Esophagus muscularis mucosa (tissue), 3 donors: ENCODE results near the gene HSP90AA1.

Source experiments
- POLR2A ChIP-seq: fragments of 450-650 bp; IDR thresholded peaks from one replicate; pipeline ENCODE4 v1.6.1; 2017; ENCODE audit warnings: antibody characterized with exemption, moderate library complexity, mild to moderate bottlenecking, low read depth
- TF ChIP-seq, protein P1 (sequence below), 3 experiments: fragments of 200-600 bp in 2 of 3; fragments of 450-650 bp in 1 of 3; sonication (generic) in 2 of 3; IDR thresholded peaks; one replicate each; pipeline ENCODE4 v1.5.1; 2017 to 2019; ENCODE audit warnings: antibody characterized with exemption in 3 of 3, mild to moderate bottlenecking in 2 of 3, moderate library complexity in 1 of 3

DNA sequence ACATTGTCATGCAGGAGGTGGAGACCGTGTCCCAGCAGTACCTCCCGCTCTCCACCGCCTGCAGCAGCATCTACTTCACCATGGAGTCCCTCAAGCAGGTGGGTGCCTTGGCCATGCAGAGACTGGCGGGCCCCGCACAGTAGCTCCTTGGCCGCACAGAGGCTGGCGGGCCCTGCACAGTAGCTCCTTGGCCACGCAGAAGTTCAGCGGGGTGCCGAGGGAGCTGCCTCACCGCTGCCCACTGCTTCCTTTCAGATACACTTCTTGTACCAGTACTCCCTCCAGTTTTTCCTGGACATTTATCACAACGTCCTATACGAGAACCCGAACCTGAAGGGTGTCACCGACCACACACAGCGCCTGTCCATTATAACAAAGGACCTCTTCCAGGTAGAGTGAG is 47.7 kb downstream of the HSP90AA1 start:
- TF ChIP-seq, protein P1, sequence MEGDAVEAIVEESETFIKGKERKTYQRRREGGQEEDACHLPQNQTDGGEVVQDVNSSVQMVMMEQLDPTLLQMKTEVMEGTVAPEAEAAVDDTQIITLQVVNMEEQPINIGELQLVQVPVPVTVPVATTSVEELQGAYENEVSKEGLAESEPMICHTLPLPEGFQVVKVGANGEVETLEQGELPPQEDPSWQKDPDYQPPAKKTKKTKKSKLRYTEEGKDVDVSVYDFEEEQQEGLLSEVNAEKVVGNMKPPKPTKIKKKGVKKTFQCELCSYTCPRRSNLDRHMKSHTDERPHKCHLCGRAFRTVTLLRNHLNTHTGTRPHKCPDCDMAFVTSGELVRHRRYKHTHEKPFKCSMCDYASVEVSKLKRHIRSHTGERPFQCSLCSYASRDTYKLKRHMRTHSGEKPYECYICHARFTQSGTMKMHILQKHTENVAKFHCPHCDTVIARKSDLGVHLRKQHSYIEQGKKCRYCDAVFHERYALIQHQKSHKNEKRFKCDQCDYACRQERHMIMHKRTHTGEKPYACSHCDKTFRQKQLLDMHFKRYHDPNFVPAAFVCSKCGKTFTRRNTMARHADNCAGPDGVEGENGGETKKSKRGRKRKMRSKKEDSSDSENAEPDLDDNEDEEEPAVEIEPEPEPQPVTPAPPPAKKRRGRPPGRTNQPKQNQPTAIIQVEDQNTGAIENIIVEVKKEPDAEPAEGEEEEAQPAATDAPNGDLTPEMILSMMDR (IDR thresholded peaks at IDR 0.05), result no peak
- no peak for TF ChIP-seq POLR2A
